Natural killer cell (primary cell): Measurements from ENCODE around the gene BACH2. TPM values are rescaled to one million over a fixed set of nuclear protein-coding genes. Genes with fewer than 3 reads are reported as not detected.
"Not testable (repeated sequence)": the region's sequence is repeated elsewhere in the genome, so short reads cannot be mapped to it uniquely, and the experiment has no call there.

ENCODE experiments used
- ATAC-seq, 3 donors: fragments of 150-1000 bp in 2 of 3; fragments of 200-7000 bp in 1 of 3; cut with Tn5 transposase; 1 replicate in 1 of 3; 2 replicates in 2 of 3; pipeline ENCODE4 v1.10.0; 2021; ENCODE audit warnings: mild to moderate bottlenecking in 2 of 3, moderate library complexity in 2 of 3
- DNase-seq, 2 donors: peaks; one replicate each; pipeline versions ENCODE4 v3.0.0 to v3.0.0-alpha.2; 2013 to 2021; ENCODE audit warnings: mixed read lengths in 1 of 2
- H3K27ac ChIP-seq: one replicate; pipeline ENCODE4 v1.5.1; 2013; ENCODE audit warnings: mild to moderate bottlenecking, low read length
- H3K27me3 ChIP-seq: one replicate; pipeline ENCODE4 v1.6.1; 2013; ENCODE audit warnings: low read length; ENCODE audit not compliant: control insufficient read depth, insufficient read depth
- H3K36me3 ChIP-seq: one replicate; pipeline ENCODE4 v1.6.1; 2013; ENCODE audit warnings: low read length; ENCODE audit not compliant: control insufficient read depth, insufficient read depth
- H3K4me1 ChIP-seq: one replicate; pipeline ENCODE4 v1.6.1; 2013; ENCODE audit warnings: low read length; ENCODE audit not compliant: control insufficient read depth, insufficient read depth
- H3K4me3 ChIP-seq: one replicate; pipeline ENCODE4 v1.5.1; 2013; ENCODE audit warnings: low read length
- H3K9me3 ChIP-seq: one replicate; pipeline ENCODE4 v1.6.1; 2013; ENCODE audit warnings: low read length; ENCODE audit not compliant: control insufficient read depth, insufficient read depth
- H3K27ac Mint-ChIP-seq, 2 donors: one replicate each; pipeline ENCODE4 v1.8.0; 2022; ENCODE audit warnings: mild to moderate bottlenecking in 2 of 2, mixed read lengths in 2 of 2, moderate library complexity in 1 of 2
- H3K27me3 Mint-ChIP-seq, 2 donors: one replicate each; pipeline ENCODE4 v1.8.0; 2022; ENCODE audit warnings: low read depth in 2 of 2, mixed read lengths in 2 of 2
- H3K36me3 Mint-ChIP-seq: one replicate; pipeline ENCODE4 v1.8.0; 2022; ENCODE audit warnings: mixed read lengths
- H3K4me1 Mint-ChIP-seq, 2 donors: one replicate each; pipeline ENCODE4 v1.8.0; 2022; ENCODE audit warnings: mixed read lengths in 2 of 2
- H3K4me3 Mint-ChIP-seq: one replicate; pipeline ENCODE4 v1.8.0; 2022; ENCODE audit warnings: mild to moderate bottlenecking, moderate library complexity, mixed read lengths
- H3K9me3 Mint-ChIP-seq, 2 donors: one replicate each; pipeline ENCODE4 v1.8.0; 2022; ENCODE audit warnings: mixed read lengths in 2 of 2
- WGBS: methylation state at CpG from one replicate; pipeline ENCODE4 v1.1.7; 2013; ENCODE audit warnings: missing lambda C conversion rate; ENCODE audit not compliant: insufficient coverage; 5-methylcytosine and 5-hydroxymethylcytosine counted together
- intact Hi-C: fragments of 100-400 bp; cut with micrococcal nuclease; formaldehyde crosslinking; loops from one replicate; pipeline ENCODE4 v1.14.2; 2022
- total RNA-seq, 4 donors: library from RNA; stranded (reverse); fragments of 120-200 nt in 1 of 4; gene quantifications; one replicate each; pipeline versions ENCODE4 v1.2.3 to v1.2.4, GENCODE V29; 2013 to 2022
- TF ChIP-seq, protein P1 (sequence below): fragments of 200-600 bp; IDR thresholded peaks from one replicate; pipeline ENCODE4 v1.8.0; 2022; ENCODE audit warnings: antibody characterized with exemption

Gene BACH2
- total RNA-seq, 3 donors from 2014 or later (not counting 1 experiment from before 2014, with no cell fraction given), result 32.1 to 37.8 (median 32.7) TPM

DNA sequence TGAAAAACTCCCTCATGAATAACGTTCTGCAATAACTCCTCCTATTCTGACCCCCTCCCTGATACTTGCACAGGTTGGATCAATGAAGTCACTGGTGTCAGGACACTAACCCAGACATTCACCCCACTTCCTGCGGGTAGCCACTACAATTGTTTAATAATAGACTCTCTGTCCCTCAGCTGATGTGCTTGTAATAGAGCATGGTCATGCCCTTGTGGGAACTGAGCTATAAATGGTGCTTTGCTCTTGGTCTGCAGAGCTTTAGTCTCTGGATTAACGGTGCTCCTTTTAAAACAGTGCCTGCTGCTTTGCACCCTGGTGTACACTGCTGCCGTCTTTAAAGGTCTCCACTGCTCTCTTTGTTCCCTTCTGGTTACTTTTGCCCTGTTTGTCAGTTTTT is 127.3 kb downstream of the BACH2 start:
- Mint-ChIP-seq H3K27me3 (no peaks in the 10 kb centered on the region), H3K4me1 (peaks cover 0 to 7% of the 10 kb centered on the region in 2 donors), H3K9me3 (no peaks in the 10 kb centered on the region), H3K36me3 (no peaks in the 10 kb centered on the region), H3K4me3 (no peak overlapping the region), H3K27ac (no peak overlapping the region)
- TF ChIP-seq, protein P1, sequence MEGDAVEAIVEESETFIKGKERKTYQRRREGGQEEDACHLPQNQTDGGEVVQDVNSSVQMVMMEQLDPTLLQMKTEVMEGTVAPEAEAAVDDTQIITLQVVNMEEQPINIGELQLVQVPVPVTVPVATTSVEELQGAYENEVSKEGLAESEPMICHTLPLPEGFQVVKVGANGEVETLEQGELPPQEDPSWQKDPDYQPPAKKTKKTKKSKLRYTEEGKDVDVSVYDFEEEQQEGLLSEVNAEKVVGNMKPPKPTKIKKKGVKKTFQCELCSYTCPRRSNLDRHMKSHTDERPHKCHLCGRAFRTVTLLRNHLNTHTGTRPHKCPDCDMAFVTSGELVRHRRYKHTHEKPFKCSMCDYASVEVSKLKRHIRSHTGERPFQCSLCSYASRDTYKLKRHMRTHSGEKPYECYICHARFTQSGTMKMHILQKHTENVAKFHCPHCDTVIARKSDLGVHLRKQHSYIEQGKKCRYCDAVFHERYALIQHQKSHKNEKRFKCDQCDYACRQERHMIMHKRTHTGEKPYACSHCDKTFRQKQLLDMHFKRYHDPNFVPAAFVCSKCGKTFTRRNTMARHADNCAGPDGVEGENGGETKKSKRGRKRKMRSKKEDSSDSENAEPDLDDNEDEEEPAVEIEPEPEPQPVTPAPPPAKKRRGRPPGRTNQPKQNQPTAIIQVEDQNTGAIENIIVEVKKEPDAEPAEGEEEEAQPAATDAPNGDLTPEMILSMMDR, result no peak
- Histone ChIP-seq H3K27me3 (no peaks in the 10 kb centered on the region), H3K36me3 (no peaks in the 10 kb centered on the region), H3K4me3 (no peak overlapping the region), H3K4me1 (no peaks in the 10 kb centered on the region), H3K27ac (no peak overlapping the region), H3K9me3 (no peaks in the 10 kb centered on the region)
- intact Hi-C loops, result no loop called here
- DNase-seq (no peak), ATAC-seq (peak in 2 of 3 donors; percentile 34 to 48)
- WGBS, result 49% methylated on average over 4 of the region's 4 CpGs

DNA sequence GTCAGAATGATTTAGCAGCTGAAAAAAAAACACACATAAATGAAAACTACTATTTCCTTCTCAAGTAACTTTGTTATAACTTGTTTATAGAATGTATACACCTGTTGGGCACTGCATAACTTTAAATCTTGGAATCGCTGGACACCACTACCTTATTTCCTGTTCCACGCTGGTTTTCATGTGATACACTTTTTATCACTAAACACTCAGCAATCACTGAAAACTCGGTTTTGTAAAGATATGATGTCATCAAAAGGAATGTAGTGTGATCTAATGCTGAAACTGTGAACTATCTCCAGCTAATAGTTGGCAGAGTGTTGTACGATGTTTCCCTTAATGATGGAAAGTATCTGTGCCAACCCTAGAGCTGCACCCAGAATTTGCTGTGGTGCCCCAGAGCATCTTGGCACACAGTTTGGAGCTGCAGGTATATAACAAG is 127.9 kb downstream of the BACH2 start:
- DNase-seq, result no peak
- Mint-ChIP-seq H3K27me3 (no peaks in the 10 kb centered on the region), H3K4me1 (peaks cover 0 to 7% of the 10 kb centered on the region in 2 donors), H3K36me3 (no peaks in the 10 kb centered on the region), H3K27ac (no peak overlapping the region), H3K4me3 (no peak overlapping the region), H3K9me3 (no peaks in the 10 kb centered on the region)
- Histone ChIP-seq H3K4me3 (no peak overlapping the region), H3K27ac (no peak overlapping the region), H3K27me3 (no peaks in the 10 kb centered on the region), H3K36me3 (no peaks in the 10 kb centered on the region), H3K9me3 (no peaks in the 10 kb centered on the region), H3K4me1 (no peaks in the 10 kb centered on the region)
- intact Hi-C loops, result no loop called here
- 80% methylated on average over 4 of the region's 4 CpGs for WGBS
- no peak for ATAC-seq
- TF ChIP-seq, protein P1, result no peak

DNA sequence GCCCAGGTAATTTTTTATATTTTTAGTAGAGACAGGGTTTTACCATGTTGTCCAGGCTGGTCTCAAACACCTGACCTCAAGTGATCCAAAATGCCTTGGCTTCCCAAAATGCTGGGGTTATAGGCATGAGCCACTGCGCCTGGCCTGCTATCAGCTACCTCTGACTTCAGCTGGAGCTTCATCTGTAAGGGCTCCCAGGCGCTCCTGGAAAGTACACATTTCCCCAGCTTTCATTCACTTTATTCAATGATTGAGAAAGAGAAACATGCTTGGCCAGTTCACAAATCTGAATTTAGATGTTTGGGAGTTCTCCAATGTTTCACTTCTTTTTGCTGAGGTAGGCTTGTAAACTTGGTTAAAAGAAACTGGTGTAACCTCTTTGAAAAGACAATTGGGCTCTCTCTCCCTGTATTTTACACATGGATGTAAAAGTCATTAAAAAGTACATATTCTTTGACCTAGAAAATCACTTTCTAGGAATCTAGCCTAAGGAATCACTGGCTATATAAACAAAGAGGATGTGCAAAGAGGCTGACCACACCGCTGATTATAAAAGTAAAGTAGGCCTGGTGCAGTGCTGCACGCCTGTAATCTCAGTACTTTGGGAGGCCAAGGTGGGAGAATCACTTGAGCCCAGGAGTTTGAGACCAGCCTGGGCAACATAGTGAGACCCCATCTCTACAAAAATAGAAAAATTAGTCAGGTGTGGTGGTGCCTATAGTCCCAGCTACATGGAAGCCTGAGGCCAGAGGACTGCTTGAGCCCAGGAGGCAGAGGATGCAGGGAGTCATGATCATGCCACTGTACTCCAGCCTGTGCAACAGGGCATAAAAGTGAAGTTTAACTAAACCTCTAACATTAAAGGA is 128.9 kb downstream of the BACH2 start:
- no peaks in the 10 kb centered on the region for H3K36me3 Mint-ChIP-seq
- Histone ChIP-seq H3K4me3 (no peak overlapping the region), H3K4me1 (no peaks in the 10 kb centered on the region), H3K27me3 (no peaks in the 10 kb centered on the region), H3K9me3 (no peaks in the 10 kb centered on the region), H3K27ac (no peak overlapping the region), H3K36me3 (no peaks in the 10 kb centered on the region)
- intact Hi-C loops, result no loop called here
- 98% methylated on average over 4 of the region's 4 CpGs for WGBS
- no peaks in the 10 kb centered on the region for H3K27me3 Mint-ChIP-seq
- H3K4me3 Mint-ChIP-seq, result no peak overlapping the region
- ATAC-seq, result no peak
- TF ChIP-seq, protein P1, result no peak
- no peaks in the 10 kb centered on the region for H3K9me3 Mint-ChIP-seq
- no peak overlapping the region for H3K27ac Mint-ChIP-seq
- H3K4me1 Mint-ChIP-seq, result peaks cover 0 to 7% of the 10 kb centered on the region in 2 donors
- DNase-seq, result no peak

DNA sequence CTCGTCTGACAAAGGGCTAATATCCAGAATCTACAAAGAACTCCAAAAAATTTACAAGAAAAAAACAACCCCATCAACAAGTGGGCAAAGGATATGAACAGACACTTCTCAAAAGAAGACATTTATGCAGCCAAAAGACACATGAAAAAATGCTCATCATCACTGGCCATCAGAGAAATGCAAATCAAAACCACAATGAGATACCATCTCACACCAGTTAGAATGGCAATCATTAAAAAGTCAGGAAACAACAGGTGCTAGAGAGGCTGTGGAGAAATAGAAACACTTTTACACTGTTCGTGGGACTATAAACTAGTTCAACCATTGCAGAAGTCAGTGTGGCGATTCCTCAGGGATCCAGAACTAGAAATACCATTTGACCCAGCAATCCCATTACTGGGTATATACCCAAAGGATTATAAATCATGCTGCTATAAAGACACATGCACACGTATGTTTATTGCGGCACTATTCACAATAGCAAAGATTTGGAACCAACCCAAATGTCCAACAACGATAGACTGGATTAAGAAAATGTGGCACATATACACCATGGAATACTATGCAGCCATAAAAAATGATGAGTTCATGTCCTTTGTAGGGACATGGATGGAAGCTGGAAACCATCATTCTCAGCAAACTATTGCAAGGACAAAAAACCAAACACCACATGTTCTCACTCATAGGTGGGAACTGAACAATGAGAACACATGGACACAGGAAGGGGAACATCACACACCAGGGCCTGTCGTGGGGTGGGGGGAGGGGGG is 130.3 kb downstream of the BACH2 start:
- H3K4me3 ChIP-seq, H3K27me3 Mint-ChIP-seq, H3K27me3 ChIP-seq, H3K9me3 Mint-ChIP-seq, H3K4me1 ChIP-seq, ATAC-seq, H3K9me3 ChIP-seq, H3K4me3 Mint-ChIP-seq, intact Hi-C loops, H3K27ac Mint-ChIP-seq, H3K36me3 ChIP-seq, H3K27ac ChIP-seq, H3K36me3 Mint-ChIP-seq, H3K4me1 Mint-ChIP-seq, DNase-seq: not testable (repeated sequence)
- 33% methylated on average over 1 of the region's 7 CpGs for WGBS
